SK-N-SH treated with all-trans-retinoic acid at 6 μM for 48 hours (cell line): ENCODE measurements around the gene FBXO38.

Experiments
- CSDC2 ChIP-seq: fragments of 250-450 bp; sonication (Bioruptor Pico); IDR thresholded peaks from 2 replicates; pipeline ENCODE4 v1.5.0; 2020; ENCODE audit warnings: mild to moderate bottlenecking, moderate library complexity
- RARB ChIP-seq: fragments of 250-450 bp; sonication (Bioruptor Pico); IDR thresholded peaks from 2 replicates; pipeline ENCODE4 v1.8.0; 2021; ENCODE audit warnings: mild to moderate bottlenecking, moderate library complexity
- ZFP30 ChIP-seq: fragments of 450-650 bp; formaldehyde crosslinking; IDR thresholded peaks from 2 replicates; pipeline ENCODE4 v1.5.0; 2022; ENCODE audit warnings: mild to moderate bottlenecking, moderate library complexity

DNA sequence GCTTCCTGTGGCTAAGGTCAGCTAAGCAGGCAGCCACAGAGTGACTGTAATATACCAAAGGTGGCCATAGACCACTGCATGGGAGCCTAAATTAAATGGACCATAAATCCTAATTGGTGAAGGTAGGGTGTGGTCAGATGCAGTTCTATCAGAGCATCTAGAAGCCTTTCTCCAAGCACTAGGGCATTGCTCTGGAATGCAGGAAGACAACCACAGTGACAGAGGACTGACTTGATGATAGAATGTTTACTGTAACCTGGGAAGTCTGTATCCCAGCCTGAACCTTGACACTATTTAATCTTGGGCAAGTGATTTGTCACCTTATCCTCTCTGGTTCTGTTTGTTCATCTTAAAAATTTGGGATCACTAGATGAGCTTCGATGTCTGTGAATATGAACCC lies 2.3 kb downstream of the FBXO38 start:
- TF ChIP-seq CSDC2 (CRISPR knock-in tag) (no peak), RARB (CRISPR knock-in tag) (no peak), ZFP30 (CRISPR knock-in tag) (no peak)
